GM20000 (cell line): ENCODE results near the gene NOP58.
A peak's percentile ranks its signal among the peaks of the same experiment; 100 is the strongest.
"Not testable (repeated sequence)": the region's sequence is repeated elsewhere in the genome, so short reads cannot be mapped to it uniquely, and the experiment has no call there.

Source experiments
- DNase-seq: peaks from one replicate; pipeline ENCODE4 v3.0.0; 2012; ENCODE audit warnings: low spot score
- CTCF ChIP-seq: IDR thresholded peaks from 2 replicates; pipeline ENCODE4 v1.5.1; 2012; ENCODE audit warnings: mild to moderate bottlenecking, control low read depth; ENCODE audit errors: extremely low read depth, missing control alignments

NOP58 gene

GRCh38 chr2:202251494-202251893 is 14.1 kb upstream of the NOP58 start:
- TF ChIP-seq CTCF: no peak
- no peak for DNase-seq

GRCh38 chr2:202261531-202261930 is 4.0 kb upstream of the NOP58 start:
- TF ChIP-seq CTCF: no peak
- no peak for DNase-seq

GRCh38 chr2:202267495-202267894 is 1.9 kb downstream of the NOP58 start:
- DNase-seq: no peak
- TF ChIP-seq CTCF: no peak

GRCh38 chr2:202269585-202269984 is 4.0 kb downstream of the NOP58 start:
- DNase-seq: no peak
- no peak for TF ChIP-seq CTCF

GRCh38 chr2:202270487-202270886 is 4.9 kb downstream of the NOP58 start:
- TF ChIP-seq CTCF: no peak
- no peak for DNase-seq

GRCh38 chr2:202276078-202276720 is 10.6 kb downstream of the NOP58 start:
- DNase-seq: not testable (repeated sequence)

GRCh38 chr2:202278036-202278760 is 12.6 kb downstream of the NOP58 start:
- no peak for TF ChIP-seq CTCF
- DNase-seq: peak; percentile 17

GRCh38 chr2:202278944-202279343 is 13.4 kb downstream of the NOP58 start:
- no peak for DNase-seq
- no peak for TF ChIP-seq CTCF
